HG02571 (cell line): ENCODE measurements around the gene ASB3.
"Not testable (repeated sequence)": the region's sequence is repeated elsewhere in the genome, so short reads cannot be mapped to it uniquely, and the experiment has no call there.

Source experiments
- ATAC-seq: cut with Tn5 transposase; IDR thresholded peaks from one replicate; pipeline ENCODE4 v1.9.1; 2021; ENCODE audit warnings: mild to moderate bottlenecking, moderate library complexity; ENCODE audit not compliant: unreplicated experiment

The ASB3 gene, protein sequence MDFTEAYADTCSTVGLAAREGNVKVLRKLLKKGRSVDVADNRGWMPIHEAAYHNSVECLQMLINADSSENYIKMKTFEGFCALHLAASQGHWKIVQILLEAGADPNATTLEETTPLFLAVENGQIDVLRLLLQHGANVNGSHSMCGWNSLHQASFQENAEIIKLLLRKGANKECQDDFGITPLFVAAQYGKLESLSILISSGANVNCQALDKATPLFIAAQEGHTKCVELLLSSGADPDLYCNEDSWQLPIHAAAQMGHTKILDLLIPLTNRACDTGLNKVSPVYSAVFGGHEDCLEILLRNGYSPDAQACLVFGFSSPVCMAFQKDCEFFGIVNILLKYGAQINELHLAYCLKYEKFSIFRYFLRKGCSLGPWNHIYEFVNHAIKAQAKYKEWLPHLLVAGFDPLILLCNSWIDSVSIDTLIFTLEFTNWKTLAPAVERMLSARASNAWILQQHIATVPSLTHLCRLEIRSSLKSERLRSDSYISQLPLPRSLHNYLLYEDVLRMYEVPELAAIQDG

DNA sequence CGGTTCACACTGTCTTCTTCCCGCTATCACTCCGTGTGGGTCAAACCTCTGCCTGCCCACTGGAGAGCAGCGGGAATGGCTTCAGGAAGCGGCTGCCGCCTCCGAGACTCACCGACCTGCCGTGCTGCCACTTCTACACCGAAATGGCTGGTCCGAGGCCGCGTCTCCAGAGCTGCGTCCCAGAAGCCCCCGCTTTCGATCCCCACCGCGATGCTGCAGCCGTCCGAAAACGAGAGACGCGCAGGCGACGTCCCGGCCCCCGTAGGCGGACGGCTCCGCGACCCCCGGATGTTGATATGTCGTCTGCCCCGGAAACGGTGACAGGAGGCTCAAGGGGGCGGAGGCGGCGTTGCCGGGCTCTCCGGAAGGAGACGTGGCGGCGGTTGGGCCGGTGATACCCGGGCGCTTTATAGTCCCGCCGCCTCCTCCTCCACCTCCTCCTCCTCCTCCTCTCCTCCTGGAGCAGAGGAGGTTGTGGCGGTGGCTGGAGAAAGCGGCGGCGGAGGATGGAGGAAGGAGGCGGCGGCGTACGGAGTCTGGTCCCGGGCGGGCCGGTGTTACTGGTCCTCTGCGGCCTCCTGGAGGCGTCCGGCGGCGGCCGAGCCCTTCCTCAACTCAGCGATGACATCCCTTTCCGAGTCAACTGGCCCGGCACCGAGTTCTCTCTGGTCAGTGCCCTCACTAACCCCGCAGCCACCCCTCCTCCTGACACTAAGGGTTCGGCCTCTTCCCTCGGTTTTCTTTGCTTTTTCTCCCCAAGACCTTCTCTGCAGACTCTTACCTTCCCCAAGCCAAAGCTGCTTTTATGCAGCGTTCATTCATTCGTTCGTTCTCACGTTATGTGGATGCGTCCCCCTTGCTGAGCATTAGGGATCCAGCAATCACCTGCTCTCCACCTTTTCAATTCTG is at the start of gene ASB3, which contains the start of gene ERLEC1:
TSS of gene ASB3 (minus strand) at position 249 of the 909 bp plus-strand sequence. CDS start 21,381 bp downstream, outside the sequence.
TSS of gene ERLEC1 (plus strand) at position 340 of the 909 bp plus-strand sequence. CDS start at position 507, 167 bp downstream.
- peak; percentile 92 for ATAC-seq

DNA sequence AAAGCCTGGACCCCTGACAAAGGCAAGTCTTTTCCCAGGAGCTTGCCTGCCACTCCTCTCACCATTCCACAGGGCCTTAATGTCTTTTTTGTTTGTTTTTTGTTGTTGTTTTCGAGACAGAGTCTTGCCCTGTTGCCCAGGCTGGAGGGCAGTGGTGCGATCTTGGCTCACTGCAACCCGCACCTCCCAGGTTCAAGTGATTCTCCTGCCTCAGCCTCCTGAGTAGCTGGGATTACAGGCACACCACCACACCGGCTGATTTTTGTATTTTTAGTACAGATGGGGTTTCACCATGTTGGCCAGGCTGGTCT is 43.2 kb upstream of the ASB3 start:
- ATAC-seq: not testable (repeated sequence)

DNA sequence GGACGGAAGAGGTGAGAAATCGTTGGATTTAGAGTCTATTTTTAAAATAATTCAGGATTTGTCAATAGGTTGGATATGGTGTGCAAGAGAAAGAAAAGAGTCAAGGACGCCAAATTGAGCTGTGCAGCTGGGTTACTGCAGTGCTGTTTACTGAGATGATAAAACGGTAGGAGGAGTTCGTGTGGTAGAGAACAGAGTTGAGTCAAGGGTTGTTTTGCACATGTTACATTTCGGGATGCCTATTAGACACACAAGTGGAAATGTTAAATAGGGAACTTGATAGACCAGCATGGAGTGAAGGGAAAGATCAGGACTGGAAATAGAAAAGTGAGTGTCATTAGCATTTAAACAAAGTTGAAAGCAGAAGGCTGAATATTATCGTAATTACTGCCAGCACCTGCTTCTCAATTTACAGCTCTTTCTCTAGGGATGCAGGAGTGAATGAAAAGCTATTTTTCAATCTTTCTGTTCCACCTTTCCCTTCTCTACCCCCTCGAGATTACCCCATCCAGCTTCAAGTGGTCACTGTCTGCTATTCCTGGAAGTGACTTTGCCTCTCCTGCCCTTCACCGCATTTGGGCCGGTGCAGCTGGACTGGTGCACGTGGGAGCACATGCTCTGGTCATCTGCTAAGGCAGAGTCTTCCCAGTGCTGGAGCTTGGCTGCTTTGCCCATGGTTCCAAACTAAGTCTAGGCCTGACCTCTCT is 42.7 kb upstream of the ASB3 start:
- no peak for ATAC-seq

DNA sequence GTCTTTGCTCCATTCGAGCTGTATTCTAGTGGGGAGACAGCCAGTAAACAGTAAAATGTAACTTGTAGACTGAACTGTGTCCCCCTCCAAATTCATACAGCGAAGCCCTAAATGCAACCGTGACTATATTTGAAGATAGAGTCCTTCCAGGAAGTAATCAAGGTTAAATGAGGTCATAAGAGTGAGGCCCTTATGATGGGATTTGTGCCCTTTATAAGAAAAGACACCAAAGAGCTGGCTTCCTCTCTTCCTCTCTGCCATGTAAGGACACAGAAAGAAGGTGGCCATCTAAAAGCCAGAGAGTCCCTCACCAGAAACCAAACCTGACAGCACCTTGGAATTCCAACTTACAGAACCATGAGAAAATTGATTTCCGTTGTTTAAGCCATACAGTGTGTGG is 41.6 kb upstream of the ASB3 start:
- no peak for ATAC-seq

DNA sequence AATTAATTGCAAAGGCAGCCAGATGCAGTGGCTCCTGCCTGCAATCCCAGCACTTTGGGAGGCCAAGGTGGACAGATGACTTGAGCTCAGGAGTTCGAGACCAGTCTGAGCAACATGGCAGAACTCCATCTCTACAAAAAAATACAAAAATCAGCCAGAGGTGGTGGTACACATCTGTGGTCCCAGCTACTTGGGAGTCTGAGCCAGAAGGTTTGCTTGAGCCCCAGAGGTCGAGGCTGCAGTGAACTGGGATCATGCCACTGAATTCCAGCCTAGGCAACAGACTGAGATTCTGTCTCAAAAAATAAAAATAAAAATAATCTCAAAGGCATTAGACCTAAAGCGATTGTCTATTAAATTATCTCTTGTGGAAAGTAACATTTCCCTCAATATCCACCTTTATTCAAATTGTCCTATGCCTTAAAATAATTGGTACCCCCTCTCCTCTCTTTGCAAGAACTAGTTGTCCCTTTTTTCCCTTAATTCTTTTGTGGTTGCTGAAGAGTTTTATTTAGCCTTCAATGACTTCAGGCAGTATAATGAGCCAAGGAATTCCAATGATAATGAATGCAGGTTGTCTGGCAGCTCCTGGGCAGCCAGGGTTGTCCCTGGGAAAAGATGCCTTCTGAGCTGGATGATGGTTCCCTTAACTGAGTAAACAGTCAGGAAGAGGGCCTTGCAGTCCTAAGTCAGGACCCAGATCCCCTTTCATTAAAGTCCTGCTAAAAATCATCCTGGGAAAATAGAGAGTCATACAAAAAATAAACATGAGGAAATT is 40.8 kb upstream of the ASB3 start:
- no peak for ATAC-seq

DNA sequence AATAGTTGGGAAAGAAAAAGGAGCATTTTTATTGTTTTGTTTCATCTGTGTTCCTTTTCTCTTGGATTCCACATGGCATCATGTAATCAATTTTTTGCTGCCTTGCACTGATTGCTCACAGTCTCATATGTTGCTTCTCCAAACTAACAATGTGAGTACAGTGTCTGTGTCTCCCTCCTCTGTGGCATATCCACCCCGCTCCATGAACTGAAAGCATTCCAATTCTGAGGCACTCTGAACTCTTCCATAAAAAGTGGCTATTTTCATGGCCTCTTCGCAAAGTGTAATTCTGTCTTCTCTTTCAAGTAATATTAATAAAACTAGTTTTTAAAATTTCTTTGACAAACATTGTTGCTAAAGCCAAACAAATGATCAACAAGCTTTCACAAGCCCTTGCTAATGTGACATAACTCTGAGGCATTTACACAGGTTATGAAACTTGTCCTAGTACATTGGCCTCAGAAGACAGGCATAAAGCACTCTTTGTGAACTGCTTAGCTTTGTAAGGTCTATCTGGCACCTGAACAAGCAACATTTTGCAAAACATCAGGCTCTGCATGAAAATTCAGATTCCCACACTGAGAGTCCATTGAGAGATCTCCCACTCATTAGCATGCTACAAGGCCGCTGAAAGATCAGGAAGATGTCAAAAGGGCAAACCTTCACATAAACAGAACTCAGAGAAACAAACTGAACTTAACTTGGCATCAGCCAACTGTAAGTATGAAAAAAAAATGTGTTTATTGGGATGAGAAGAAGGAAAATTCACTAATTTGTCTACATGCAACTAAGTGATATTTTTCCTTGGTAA is 40.0 kb upstream of the ASB3 start:
- no peak for ATAC-seq

DNA sequence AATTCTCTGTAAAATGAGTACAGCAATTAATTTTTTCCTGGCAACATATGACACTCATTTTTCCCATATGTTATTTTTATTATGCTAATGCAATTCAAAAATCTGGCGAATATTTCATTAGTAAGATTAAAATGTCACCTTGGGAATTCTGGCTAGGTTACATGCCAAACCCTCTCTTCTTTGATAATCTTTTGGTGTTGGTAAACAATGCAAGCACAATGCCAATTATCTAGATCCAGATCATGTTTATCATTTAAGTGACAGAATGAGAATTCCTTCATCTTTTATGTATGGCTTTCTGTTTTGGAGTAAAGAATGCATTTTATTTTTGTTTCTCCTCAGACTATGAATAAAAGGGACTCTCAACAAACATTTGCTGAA is 39.3 kb upstream of the ASB3 start:
- no peak for ATAC-seq

DNA sequence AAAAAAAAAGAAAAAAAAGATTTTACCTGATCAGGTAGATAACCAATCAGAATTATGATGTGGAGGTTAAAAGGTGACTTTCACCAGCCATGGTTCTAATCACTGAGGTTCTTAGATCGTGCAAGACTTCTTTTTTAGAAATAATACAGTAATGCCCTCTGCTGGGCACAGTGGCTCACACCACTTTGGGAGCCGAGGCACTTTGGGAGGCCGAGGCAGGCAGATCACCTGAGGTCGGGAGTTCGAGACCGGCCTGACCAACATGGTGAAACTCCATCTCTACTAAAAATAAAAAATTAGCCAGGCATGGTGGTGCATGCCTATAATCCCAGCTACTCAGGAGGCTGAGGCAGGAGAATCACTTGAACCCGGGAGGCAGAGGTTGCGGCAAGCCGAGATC is 36.9 kb upstream of the ASB3 start:
- ATAC-seq: not testable (repeated sequence)

DNA sequence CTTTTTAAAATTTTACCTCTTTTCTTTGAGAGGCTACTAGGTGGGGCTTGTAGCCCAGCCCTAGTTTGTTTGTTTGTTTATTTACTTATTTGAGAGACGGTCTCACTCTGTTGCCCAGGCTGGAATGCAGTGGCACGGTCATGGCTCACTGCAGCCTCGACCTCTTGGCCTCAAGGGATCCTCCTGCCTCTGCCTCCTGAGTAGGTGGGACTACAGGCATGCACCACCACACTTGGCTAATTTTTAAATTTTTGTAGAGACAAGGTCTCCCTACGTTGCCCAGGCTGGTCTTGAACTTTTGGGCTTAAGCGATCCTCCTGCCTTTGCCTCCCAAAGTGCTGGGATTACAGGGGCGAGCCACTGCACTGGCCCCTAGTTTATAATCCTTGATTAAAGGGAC is 35.1 kb upstream of the ASB3 start:
- no peak for ATAC-seq

DNA sequence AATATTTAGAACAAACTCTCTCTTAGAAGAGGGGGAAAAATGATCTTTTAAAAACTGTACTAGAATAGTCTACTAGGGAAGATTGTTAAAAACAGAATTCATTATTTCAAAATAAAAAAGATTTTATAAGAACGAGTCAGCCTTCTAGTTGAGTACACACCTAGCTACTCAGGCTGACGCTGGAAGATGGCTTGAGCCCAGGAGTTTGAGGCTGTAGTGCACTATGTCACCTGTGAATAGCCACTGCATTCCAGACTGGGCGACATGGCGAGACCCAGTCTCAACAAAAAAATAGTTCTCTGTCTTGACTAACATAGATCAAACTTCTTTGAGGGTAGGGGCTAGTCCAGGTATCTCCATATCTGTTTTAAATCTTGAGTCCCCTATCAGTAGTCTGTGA is 34.0 kb upstream of the ASB3 start:
- ATAC-seq: no peak

DNA sequence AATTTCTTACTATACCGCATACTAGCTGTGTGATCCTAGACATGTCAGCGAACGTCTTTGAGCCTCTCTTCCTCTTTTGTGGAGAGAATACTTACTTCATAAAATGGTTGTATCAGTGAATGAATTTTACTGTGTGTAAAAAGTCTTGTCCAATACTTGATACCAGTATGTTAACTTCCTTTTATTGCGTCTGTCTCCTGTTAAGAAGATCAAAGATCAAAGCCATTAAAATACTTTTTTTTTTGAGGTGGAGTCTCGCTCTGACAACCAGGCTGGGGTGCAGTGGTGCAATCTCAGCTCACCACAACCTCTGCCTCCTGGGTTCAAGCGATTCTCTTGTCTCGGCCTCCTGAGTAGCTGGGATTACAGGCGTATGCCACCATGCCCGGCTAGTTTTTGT is 33.3 kb upstream of the ASB3 start:
- no peak for ATAC-seq

DNA sequence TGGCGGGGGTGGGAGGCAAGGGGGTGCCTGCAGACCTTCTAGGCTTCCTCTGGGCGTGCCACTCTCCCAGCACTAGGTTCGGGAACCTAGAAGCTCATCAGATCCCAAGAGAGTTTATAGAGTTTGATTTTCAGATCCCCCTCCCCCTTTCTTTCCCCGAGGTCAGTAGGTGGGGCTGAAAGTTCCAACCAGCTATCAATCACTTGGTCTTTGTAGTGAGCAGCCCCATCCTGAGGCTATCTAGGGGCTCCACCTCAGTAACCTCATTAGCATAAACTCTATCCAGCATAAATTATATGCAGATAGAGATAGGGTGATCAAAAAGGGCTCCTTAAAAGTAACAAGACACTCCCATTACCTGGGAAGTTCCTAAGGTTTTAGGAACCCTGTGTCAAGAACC is 32.9 kb upstream of the ASB3 start:
- ATAC-seq: no peak

DNA sequence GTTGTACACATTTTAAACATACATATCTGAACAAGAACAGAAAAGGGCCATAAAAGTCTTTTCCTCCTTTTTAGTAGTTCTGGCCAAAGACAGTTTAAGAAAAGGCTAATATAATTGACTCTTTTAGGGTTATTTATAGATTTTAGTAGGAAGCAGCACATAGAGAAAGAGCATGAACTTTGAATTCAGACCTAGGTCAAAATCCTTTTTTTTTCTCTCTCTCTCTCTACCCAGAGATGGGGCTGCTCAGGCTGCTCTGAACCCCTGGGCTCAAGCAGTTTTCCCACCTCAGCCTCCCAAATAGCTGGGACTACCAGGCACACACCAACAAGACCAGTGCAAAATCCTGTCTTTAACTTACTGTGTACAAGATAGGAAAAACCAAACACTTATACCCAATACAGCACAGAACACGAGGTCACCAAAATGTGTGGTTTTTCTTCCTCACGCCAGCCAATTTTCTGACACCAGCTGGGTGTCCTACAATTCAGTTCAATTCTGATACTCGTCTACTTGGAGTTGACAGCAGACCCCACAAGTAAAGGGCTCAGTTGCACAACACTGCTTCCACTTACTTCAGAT is 32.2 kb upstream of the ASB3 start:
- ATAC-seq: no peak

DNA sequence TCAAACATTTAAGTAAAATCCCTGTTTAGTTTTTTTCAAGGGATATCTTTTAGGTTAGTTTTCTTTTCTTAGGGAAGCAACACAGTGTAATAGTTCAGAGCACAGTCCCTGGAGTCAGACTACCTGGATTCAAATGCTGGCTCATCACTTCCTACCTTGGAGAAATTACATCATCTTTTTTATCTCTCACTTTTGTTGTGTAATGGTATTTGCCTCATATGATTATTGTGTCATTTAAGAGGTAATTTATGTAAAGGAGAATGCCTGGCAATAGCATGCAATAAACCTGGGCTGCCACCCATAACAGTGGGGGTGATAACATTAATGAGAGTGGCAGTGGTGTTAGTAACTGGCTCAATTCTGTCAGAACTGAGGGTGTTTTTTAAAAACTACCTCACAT is 26.4 kb upstream of the ASB3 start:
- ATAC-seq: no peak

DNA sequence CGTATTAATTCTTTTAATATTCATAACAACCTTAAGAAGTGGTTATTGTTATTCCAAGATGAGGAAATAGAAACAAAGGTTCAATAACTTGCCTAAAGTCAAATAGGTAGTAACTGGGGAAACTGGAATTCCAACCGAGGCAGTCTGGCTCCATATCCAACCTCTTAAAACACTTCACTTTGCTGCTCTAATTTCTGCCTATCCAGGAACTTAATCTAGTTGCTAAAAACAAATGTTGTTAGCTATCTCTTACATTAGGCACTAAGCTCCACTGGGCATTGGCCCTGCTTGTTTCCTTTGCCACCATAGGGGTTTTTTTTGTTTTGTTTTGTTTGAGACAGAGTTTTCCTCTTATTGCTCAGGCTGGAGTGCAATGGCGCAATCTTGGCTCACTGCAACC is 24.8 kb upstream of the ASB3 start:
- ATAC-seq: no peak

DNA sequence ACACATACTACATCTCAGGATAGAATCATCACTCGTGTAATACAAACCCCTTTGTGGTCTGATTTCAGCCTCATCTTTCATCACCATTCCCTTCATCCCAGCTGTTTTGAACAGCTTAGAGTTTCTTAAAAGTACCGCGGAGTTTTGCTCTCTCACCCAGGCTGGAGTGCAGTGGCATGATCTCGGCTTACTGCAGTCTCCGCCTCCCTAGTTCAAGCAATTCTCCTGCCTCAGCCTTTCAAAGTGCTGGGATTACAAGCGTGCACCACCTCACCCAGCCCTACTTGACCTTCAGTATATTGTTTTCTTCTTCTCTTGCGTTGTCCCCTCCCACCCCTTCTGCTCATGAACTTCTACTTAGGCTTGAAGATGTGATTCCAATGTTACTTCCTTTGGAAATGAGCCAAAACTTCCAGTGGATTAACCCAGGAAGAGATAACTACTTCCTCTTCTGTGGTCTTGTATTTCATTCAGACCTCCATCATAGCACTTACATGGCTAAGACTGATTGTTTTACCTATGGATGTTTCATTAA is 15.9 kb upstream of the ASB3 start:
- no peak for ATAC-seq

DNA sequence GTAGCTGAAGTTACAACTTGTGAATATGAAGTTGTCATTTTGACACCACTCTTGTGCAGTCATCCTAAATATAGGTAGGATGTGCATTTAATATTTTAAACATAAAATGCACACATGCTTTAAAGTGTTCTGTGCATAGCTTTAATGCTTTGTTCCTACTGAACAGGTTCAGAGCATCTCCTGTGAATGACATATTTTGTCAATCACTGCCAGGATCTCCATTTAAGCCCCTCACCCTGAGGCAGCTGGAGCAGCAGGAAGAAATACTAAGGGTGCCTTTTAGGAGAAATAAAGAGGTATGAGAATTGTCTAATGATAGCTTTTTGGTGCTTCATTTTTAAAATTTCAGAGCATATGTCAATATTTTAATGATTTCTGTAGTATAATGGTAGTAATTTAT is 14.8 kb upstream of the ASB3 start:
- ATAC-seq: no peak

DNA sequence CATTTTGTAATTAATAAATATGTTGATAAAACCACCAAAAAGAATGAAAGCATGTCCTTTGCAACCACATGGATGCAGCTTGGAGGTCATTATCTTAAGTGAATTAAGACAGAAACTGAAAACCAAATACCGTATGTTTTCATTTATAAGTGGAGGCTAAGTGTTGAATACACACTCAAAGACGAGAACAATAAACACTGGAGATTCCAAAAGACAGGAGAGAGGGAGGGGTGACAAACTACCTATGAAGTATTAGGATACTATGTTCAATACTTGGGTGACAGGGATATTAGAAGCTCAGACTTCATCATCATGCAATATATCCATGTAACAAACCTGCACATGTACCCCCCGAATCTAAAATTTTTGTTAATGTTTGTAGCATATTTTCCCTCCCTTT is 7.1 kb upstream of the ASB3 start:
- no peak for ATAC-seq

DNA sequence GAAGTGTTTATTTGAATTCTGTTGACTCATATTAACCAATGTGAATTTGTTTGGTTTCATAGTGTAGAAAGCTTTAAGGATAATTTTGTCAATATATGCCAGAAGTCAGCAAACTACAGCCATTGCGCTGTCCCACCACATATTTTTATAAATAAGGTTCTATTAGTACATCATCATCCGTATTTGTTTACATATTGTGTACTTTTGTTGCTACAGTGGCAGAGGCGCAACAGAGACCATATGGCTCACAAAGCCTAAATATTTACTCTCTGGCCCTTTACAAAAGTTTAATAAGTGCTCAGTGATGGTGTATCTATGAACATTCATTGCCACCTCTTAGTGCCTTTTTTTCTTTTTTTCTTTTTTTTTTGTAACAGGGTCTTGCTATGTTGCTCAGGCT is 6.5 kb upstream of the ASB3 start:
- no peak for ATAC-seq
